ENCODE measurements around the gene RAB3GAP1. TPM values are rescaled to one million over a fixed set of nuclear protein-coding genes. Genes with fewer than 3 reads are reported as not detected.

The RAB3GAP1 gene
- total and polyA plus RNA-seq, 12 donors = 12.9 to 48.5 (median 33.8) TPM

GRCh38 chr2:135066710-135067109 lies 14.6 kb downstream of the RAB3GAP1 start:
- WGBS, 4 donors = 34 to 50% (median 45%) methylated on average over 1 of the region's 1 CpG
- no peak for DNase-seq
- TF ChIP-seq CTCF (IDR thresholded peaks at IDR 0.05) (no peak), POLR2A (IDR thresholded peaks at IDR 0.05) (no peak)
- Histone ChIP-seq H3K27ac (no peak overlapping the region), H3K4me1 (replicated peaks in 1 of 2) (peaks cover 0 to 18% of the 10 kb centered on the region in 2 donors), H3K4me3 (no peak overlapping the region), H3K36me3 (replicated peaks in 1 of 2) (no peaks in the 10 kb centered on the region), H3K9me3 (replicated peaks in 1 of 3) (peaks cover 0 to 11% (median 0%) of the 10 kb centered on the region in 3 donors), H3K27me3 (no peaks in the 10 kb centered on the region)
- intact Hi-C loops (cut with DNase I) = no loop called here

GRCh38 chr2:135072125-135072997 lies 20.3 kb downstream of the RAB3GAP1 start:
- DNase-seq = no peak
- H3K27me3 ChIP-seq = no peaks in the 10 kb centered on the region
- no peaks in the 10 kb centered on the region for H3K9me3 ChIP-seq (replicated peaks in 1 of 3)
- H3K27ac ChIP-seq = no peak overlapping the region
- H3K4me1 ChIP-seq (replicated peaks in 1 of 2) = peaks cover 0 to 7% of the 10 kb centered on the region in 2 donors
- no peak overlapping the region for H3K4me3 ChIP-seq
- no peaks in the 10 kb centered on the region for H3K36me3 ChIP-seq (replicated peaks in 1 of 2)
- intact Hi-C loops (cut with DNase I) = no loop called here
- TF ChIP-seq POLR2A (IDR thresholded peaks at IDR 0.05) (no peak), CTCF (IDR thresholded peaks at IDR 0.05) (no peak)
- 98 to 99% (median 99%) methylated on average over 3 of the region's 3 CpGs for WGBS, 4 donors

DNA sequence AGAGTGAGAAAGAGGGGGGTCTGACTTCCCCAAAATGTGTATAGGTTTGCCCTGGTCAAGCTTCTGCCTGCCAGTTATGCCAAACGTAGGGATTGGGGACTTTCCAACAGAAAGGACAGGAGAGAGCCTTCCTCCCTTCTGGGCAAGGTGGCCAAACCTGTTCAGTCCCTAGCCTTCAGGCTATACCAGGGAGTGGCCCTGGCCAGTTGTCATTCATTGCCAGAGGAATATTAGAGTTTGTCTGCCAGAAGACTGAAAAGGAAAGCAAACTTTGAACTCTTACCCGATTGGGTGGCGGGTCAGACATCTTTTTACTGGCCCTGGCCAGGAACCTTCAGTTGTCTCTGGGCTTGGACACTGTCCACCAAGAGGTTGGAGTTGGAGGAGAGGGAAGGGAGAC lies 22.1 kb downstream of the RAB3GAP1 start:
- 97 to 98% (median 98%) methylated on average over 3 of the region's 3 CpGs for WGBS, 4 donors
- no peak for TF ChIP-seq CTCF (IDR thresholded peaks at IDR 0.05)
- TF ChIP-seq POLR2A (IDR thresholded peaks at IDR 0.05) = no peak
- Histone ChIP-seq H3K27me3 (no peaks in the 10 kb centered on the region), H3K36me3 (replicated peaks in 1 of 2) (no peaks in the 10 kb centered on the region), H3K9me3 (replicated peaks in 1 of 3) (no peaks in the 10 kb centered on the region), H3K4me3 (no peak overlapping the region), H3K4me1 (replicated peaks in 1 of 2) (peaks cover 0 to 3% of the 10 kb centered on the region in 2 donors), H3K27ac (no peak overlapping the region)
- intact Hi-C loops (cut with DNase I) = no loop called here
- no peak for DNase-seq

GRCh38 chr2:135076556-135076955 lies 24.5 kb downstream of the RAB3GAP1 start:
- Histone ChIP-seq H3K4me1 (replicated peaks in 1 of 2) (no peaks in the 10 kb centered on the region), H3K36me3 (replicated peaks in 1 of 2) (no peaks in the 10 kb centered on the region), H3K27me3 (no peaks in the 10 kb centered on the region), H3K4me3 (no peak overlapping the region), H3K9me3 (replicated peaks in 1 of 3) (no peaks in the 10 kb centered on the region), H3K27ac (no peak overlapping the region)
- no peak for DNase-seq
- 95 to 99% (median 99%) methylated on average over 2 of the region's 2 CpGs for WGBS, 4 donors
- TF ChIP-seq CTCF (IDR thresholded peaks at IDR 0.05) (no peak), POLR2A (IDR thresholded peaks at IDR 0.05) (no peak)
- intact Hi-C loops (cut with DNase I) = no loop called here

All from adrenal gland (tissue), 12 donors.